ENCODE results near the gene ASB8.

ASB8 gene, protein sequence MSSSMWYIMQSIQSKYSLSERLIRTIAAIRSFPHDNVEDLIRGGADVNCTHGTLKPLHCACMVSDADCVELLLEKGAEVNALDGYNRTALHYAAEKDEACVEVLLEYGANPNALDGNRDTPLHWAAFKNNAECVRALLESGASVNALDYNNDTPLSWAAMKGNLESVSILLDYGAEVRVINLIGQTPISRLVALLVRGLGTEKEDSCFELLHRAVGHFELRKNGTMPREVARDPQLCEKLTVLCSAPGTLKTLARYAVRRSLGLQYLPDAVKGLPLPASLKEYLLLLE

DNA sequence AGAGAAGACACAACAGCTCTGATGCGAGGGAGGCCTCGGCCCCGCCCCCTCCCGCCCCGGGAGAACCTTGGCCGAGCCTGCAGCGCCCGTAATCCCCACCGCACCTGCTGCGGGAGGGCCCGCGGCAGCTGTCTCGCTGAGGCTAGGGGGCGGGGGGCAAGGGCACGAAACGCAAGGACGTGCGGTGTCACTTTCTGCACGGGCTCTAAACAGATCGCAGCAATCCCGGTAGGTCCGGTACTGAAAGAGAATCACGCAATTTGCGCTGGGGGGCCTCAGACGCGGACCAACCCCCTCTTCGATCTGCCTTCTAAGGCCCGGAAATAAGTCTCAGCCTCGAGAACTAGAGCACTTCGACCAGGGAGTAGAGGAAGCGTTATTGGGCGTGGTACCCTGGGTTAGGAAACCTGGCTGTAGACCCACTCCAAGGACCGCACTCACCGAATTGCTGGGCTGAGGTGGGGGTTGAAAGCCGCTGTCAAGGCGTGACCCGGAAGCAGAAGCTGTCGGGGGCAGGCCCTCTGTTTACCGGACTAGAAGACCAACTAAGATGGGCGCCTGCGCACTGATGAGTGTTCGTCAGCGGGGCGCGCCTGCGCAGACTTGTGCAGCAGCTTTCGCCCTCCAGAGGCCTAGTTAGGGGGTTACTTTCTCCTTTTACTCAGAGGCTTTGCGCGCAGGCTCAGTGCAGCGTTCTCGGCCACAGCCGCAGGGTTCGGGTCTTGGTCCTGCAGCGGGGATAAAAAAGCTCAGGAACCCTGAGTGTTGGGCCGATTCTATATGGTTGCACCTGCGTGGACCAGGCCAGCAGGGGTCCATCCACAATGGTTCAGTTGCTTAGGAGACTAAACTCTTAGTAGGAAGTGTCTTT lies at the start of gene ASB8:
Gene ASB8, minus strand, starts transcription at position 498 of the 871 bp plus-strand sequence. CDS start 4,019 bp downstream, outside the sequence.
- peak; percentile 97 for DNase-seq

GRCh38 chr12:48203192-48203591 lies 45.9 kb upstream of the ASB8 start, which contains the start of gene OR10AD1:
OR10AD1 (minus strand) TSS chr12:48203292; CDS start chr12:48203292, 0 bp downstream.
- DNase-seq, result no peak

GRCh38 chr12:48202766-48203165 lies 45.5 kb upstream of the ASB8 start:
- no peak for DNase-seq

DNA sequence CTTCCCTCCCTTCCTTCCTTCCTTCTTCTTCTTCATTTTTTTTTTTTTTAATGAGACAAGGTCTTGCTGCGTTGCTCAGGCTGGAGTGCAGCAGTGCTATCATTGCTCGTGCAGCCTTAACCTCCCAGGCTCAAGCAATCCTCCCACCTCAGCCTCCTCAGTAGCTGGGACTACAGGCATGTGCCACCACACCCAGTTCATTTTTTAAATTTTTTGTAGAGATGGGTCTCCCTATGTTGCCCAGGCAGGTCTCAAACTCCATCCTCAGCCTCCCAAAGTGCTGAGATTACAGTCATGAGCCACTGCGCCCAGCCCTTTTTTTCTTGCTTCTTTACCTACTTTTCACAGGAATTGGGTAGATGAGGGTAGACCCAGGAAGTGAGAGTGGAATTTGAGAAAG lies 44.2 kb upstream of the ASB8 start:
- DNase-seq, result no peak

GRCh38 chr12:48201091-48201490 lies 43.8 kb upstream of the ASB8 start:
- no peak for DNase-seq

DNA sequence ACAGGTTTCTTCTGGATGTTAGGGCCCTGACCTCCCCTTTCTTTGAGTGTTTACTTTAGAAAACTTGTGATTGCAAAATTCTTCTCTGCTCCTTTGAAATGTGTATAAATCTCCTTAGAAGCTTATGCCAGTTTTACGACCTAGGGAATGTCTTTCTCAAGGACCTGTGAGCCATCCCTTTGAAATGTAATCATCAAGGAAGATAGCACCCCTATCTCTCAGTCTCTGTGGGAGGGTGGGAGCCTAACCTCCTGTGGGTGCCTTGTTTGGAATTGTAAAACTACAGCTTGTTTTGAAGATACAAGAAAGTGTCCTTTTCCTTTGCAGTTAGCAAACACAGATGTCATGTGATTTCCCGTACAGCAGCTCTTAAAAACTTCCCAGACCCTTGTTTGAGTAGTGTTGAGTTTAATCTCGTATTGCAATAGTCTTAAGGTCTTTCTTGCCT lies 42.5 kb upstream of the ASB8 start:
- DNase-seq, result peak; percentile 44

DNA sequence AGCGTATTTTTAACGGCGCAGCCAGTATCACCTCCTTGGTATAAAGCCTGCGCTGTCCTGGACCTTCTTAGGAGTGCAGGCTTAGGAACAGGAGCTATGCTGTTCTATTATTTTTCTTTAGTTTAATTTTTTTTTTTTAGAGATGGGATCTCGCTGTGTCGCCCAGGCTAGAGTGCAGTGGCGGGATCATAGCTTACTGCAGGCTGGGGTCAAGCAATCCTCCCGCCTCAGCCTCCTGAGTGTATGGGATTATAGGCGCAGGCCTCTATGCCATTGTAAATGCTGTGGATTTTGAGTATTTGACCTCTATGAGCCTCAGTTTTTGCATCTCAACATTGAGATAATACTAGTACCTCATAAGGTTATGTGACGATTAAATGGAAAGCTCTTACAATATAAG lies 41.7 kb upstream of the ASB8 start:
- DNase-seq, result no peak

- peak; percentile 26 for DNase-seq
These were observed 41.3 kb upstream of the ASB8 start for GRCh38 chr12:48198672-48198971.

GRCh38 chr12:48197971-48198671 lies 40.8 kb upstream of the ASB8 start:
- peak; percentile 97 for DNase-seq

GRCh38 chr12:48197549-48197970 lies 40.2 kb upstream of the ASB8 start:
- DNase-seq, result peak; percentile 44

DNA sequence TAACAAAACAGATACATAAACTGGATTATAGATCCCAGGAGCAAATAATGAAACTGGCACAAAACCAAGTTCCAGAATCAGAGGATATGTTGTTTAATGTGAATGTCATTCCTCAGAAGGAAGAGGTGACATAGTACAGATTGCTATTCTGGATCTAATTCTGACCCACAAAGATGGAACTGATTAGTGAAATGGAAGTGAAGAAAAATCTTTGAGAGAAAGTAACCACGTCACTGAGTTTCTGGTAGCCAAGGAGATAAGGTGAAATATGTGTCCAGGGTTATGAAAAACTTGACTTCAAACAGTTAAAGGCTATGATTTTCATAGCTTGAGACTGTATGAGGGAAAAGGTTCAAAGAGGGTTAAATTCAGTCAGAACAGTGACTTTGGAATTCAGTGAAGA lies 37.5 kb upstream of the ASB8 start:
- DNase-seq, result peak; percentile 26

GRCh38 chr12:48193623-48194022 lies 36.3 kb upstream of the ASB8 start:
- no peak for DNase-seq

DNA sequence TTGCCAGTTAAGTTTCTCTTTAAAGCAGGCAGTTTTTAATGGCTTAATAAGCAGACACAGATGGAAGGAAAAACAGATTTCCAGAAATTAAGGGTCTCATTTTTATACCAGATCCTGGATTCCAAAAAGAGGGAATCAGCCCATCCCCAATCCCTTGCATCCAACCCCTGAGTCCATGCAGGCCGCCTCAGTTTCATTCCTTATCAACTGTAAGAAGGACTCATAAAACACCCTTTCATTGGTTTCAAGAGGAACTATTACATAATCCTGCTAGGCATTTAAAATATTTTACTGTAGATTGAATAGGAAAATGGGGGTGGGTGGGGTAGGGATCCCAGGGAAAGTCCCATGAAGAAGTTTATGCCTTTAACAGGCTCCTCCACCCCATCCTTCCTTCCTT lies 35.5 kb upstream of the ASB8 start:
- DNase-seq, result no peak

DNA sequence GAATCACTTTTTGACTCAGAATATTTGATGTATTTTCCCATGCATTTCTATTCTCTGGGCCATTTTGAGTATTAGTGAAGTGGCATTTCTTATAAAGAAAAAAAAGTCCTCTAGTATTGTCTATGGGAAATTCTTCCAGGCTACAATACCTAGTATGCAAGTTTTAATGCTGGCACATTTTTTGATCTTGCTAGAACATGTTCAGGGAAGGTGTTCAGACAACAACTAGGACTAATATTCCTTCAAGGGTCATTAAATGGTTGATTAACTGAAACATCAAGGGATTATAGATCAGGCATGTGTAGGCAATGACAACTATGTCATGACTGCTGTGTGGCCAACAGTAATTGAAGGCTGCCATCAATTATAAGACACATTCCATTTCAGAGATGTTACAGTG lies 33.8 kb upstream of the ASB8 start:
- DNase-seq, result no peak

DNA sequence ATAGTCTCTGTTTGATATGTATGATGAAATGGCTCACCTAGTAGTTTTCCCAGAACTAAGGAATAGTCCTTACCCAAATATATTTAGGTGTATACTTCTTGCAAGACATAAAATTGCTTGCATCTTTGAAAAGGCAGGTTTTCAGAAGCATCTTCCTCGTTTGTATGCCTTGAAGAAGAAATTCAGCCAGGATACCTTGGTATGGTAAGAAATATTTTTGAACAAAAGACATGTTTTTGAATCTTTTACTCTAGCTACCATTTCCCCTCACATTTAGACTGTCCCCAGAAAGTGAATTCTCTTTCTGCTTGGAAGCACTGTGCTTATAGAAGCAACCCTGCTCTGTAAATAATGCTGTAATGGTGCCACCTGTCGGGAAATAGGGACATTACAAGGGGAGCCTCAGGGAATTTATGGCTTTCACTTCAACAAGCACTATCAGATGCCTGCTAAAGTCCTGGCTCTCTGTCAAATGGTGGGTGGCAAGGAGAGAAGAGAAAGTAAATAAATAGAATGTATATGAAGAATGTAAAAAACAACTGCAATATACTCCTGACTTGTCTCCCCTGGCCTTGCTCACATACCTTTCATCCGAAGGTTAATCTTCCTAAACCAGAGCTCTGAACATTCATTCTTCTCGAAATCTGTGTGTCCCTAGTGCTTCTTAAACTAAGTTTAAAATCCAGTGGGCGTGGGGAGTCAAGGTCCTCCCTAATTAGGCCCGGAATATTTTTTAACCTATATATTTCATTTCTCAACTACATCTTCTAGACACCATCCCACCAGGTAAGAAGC lies 32.2 kb upstream of the ASB8 start:
- peak; percentile 73 for DNase-seq

- peak; percentile 47 for DNase-seq
These were observed 30.8 kb upstream of the ASB8 start for GRCh38 chr12:48187916-48188695.

GRCh38 chr12:48185181-48185919 lies 28.0 kb upstream of the ASB8 start:
- peak; percentile 42 for DNase-seq

GRCh38 chr12:48184549-48184922 lies 27.2 kb upstream of the ASB8 start:
- no peak for DNase-seq

DNA sequence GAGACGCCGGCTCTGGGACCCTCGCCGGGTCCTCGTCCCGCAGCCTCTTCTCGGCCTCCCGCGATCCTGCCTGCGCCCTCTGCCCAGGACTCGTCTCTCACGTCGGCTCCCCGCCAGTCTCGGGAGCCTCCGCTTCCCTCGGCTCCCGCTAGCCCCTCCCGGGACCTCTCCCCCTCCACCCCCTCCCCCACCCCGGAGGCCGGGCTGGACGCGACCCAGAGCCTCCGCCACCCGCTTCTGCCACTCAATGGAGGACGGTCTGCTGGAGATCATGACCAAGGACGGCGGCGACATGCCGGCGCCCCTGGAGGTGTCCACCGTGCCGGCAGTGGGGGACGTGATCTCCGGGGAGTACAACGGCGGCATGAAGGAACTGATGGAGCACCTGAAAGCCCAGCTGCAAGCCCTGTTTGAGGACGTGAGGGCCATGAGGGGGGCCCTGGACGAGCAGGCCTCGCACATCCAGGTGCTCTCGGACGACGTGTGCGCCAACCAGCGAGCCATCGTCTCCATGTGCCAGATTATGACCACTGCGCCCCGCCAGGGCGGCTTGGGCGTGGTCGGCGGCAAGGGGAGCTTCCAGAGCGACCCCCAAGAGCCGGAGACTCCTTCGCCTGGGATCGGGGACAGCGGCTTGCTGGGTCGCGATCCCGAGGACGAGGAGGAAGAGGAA lies 26.7 kb upstream of the ASB8 start:
- no peak for DNase-seq

GRCh38 chr12:48183091-48183875 lies 26.0 kb upstream of the ASB8 start, which contains the start of gene CCDC184:
CCDC184 (plus strand) TSS chr12:48183644; CDS start chr12:48184123, 479 bp downstream.
- DNase-seq, result peak; percentile 81
